PFSK-1 (cell line): ENCODE results near the gene INPP5F.

Experiments
- POLR2AphosphoS5 ChIP-seq: IDR thresholded peaks from 2 replicates; pipeline ENCODE4 v1.6.1; 2012; ENCODE audit warnings: low read depth, mild to moderate bottlenecking, control low read depth, low read length, moderate library complexity
- TF ChIP-seq, protein P1 (sequence below), 2 experiments: IDR thresholded peaks; 2 replicates each; pipeline versions ENCODE4 v1.6.1 to v1.8.0; 2011 to 2012; ENCODE audit warnings: low read depth in 2 of 2, low read length in 2 of 2, control low read depth in 1 of 2, inconsistent platforms in 1 of 2, mild to moderate bottlenecking in 1 of 2, moderate library complexity in 1 of 2; ENCODE audit not compliant: insufficient read depth in 1 of 2

DNA sequence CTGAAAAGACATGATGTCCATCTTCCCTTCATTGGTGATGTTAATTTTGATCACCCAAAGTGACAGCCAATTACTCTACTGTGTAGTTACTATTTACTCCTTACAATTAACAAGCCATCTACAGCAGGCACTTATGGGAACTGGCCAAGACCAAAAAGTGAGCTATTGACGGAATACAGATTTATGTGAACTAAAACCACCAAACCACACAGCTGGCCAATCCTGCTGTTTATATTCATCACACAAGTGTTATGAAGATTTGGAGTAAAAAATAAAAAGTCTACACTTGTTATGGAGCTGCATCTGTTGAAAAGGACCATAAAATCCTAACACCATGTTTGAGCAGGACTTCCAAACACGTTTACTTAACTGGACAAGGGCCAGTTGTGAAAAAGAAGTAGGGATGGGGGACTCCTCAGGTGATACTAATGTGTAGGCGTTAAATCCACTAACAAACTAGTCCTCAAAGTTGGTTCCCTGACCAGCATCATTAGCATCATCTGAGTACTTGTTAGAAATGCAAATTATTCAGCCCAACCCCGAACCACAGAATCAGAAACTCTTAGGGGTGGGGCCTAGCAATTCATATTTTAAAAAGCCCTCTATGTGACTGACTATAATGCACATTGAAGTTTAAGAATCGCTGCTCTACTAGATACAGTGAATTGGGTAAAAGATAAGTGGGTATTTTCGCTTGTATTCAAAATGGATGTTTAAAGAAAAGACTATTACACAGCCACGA is 135.2 kb downstream of the INPP5F start:
- TF ChIP-seq, protein P1, sequence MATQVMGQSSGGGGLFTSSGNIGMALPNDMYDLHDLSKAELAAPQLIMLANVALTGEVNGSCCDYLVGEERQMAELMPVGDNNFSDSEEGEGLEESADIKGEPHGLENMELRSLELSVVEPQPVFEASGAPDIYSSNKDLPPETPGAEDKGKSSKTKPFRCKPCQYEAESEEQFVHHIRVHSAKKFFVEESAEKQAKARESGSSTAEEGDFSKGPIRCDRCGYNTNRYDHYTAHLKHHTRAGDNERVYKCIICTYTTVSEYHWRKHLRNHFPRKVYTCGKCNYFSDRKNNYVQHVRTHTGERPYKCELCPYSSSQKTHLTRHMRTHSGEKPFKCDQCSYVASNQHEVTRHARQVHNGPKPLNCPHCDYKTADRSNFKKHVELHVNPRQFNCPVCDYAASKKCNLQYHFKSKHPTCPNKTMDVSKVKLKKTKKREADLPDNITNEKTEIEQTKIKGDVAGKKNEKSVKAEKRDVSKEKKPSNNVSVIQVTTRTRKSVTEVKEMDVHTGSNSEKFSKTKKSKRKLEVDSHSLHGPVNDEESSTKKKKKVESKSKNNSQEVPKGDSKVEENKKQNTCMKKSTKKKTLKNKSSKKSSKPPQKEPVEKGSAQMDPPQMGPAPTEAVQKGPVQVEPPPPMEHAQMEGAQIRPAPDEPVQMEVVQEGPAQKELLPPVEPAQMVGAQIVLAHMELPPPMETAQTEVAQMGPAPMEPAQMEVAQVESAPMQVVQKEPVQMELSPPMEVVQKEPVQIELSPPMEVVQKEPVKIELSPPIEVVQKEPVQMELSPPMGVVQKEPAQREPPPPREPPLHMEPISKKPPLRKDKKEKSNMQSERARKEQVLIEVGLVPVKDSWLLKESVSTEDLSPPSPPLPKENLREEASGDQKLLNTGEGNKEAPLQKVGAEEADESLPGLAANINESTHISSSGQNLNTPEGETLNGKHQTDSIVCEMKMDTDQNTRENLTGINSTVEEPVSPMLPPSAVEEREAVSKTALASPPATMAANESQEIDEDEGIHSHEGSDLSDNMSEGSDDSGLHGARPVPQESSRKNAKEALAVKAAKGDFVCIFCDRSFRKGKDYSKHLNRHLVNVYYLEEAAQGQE (IDR thresholded peaks at IDR 0.05; ENCODE audit: insufficient read depth in 1 of 2, low read depth in 2 of 2, low read length in 2 of 2) = no peak
- no peak for TF ChIP-seq POLR2AphosphoS5
